ENCODE data around the gene ARVCF. TPM values are rescaled to one million over a fixed set of nuclear protein-coding genes. Genes with fewer than 3 reads are reported as not detected.

ARVCF gene
- total RNA-seq, 8 experiments from 2014 or later, result 9.5 to 49.9 (median 39.2) TPM

- no peak overlapping the region for H3K27ac ChIP-seq
- in situ Hi-C loops (cut with MboI; ENCODE audit: low pct_unique_long_range_greater_than_20kb in 2 of 9, low sequenced_read_pairs in 9 of 9, unreplicated experiment in 9 of 9), result loop anchor here in 1 of 9 experiments (10.0 kb wide), 1 partner anchor 60 kb away; no protein-coding TSS in a partner anchor
- 80 to 100% (median 90%) methylated on average over 1 to 2 of the region's 10 CpGs; no CpG with 5 or more reads in 6 of the 10 experiments for WGBS, 10 experiments
Observed at GRCh38 chr22:20015187-20015625, 1.4 kb downstream of the ARVCF start.

GRCh38 chr22:20014526-20015186 lies 2.0 kb downstream of the ARVCF start:
- no peak overlapping the region for H3K27ac ChIP-seq
- peaks cover 22 to 27% of the 10 kb centered on the region in 2 donors for H3K4me1 ChIP-seq (replicated peaks in 1 of 2)
- no peak overlapping the region for H3K4me3 ChIP-seq
- in situ Hi-C loops (cut with MboI; ENCODE audit: low pct_unique_long_range_greater_than_20kb in 2 of 9, low sequenced_read_pairs in 9 of 9, unreplicated experiment in 9 of 9), result loop anchor here in 1 of 9 experiments (10.0 kb wide), 1 partner anchor 60 kb away; no protein-coding TSS in a partner anchor
- ATAC-seq (replicated peaks in 6 of 8), result no peak
- WGBS, 10 experiments, result 100% methylated on average over 1 of the region's 5 CpGs; no CpG with 5 or more reads in 9 of the 10 experiments

More at GRCh38 chr22:20015187-20015625, 1.4 kb downstream of the ARVCF start:
- Histone ChIP-seq H3K4me1 (replicated peaks in 1 of 2) (peaks cover 23 to 27% of the 10 kb centered on the region in 2 donors), H3K4me3 (peak overlapping the region in 4 of 5 donors; percentile 54 to 78 (median 70))
- ATAC-seq (replicated peaks in 6 of 8), result no peak

GRCh38 chr22:20013382-20013871 lies 3.2 kb downstream of the ARVCF start:
- H3K4me1 ChIP-seq (replicated peaks in 1 of 2), result peaks cover 22 to 27% of the 10 kb centered on the region in 2 donors
- H3K27ac ChIP-seq, result no peak overlapping the region
- no peak overlapping the region for H3K4me3 ChIP-seq
- in situ Hi-C loops (cut with MboI; ENCODE audit: low pct_unique_long_range_greater_than_20kb in 2 of 9, low sequenced_read_pairs in 9 of 9, unreplicated experiment in 9 of 9), result loop anchor here in 1 of 9 experiments (10.0 kb wide), 1 partner anchor 59 kb away; no protein-coding TSS in a partner anchor
- ATAC-seq (replicated peaks in 6 of 8), result peak; percentile 4 to 62 (median 51)
- WGBS, 10 experiments, result 0% methylated on average over 1 to 3 of the region's 11 CpGs; no CpG with 5 or more reads in 7 of the 10 experiments

- WGBS, 10 experiments, result 73 to 100% methylated on average over 1 to 4 of the region's 10 CpGs; no CpG with 5 or more reads in 8 of the 10 experiments
- ATAC-seq (replicated peaks in 6 of 8), result no peak
- Histone ChIP-seq H3K27ac (peak overlapping the region in 1 of 2 donors; percentile 7), H3K4me3 (no peak overlapping the region), H3K4me1 (replicated peaks in 1 of 2) (peaks cover 22 to 27% of the 10 kb centered on the region in 2 donors)
- in situ Hi-C loops (cut with MboI; ENCODE audit: low pct_unique_long_range_greater_than_20kb in 2 of 9, low sequenced_read_pairs in 9 of 9, unreplicated experiment in 9 of 9), result loop anchor here in 1 of 9 experiments (10.0 kb wide), 1 partner anchor 58 kb away; no protein-coding TSS in a partner anchor
Observed at GRCh38 chr22:20012741-20013331, 3.8 kb downstream of the ARVCF start.

DNA sequence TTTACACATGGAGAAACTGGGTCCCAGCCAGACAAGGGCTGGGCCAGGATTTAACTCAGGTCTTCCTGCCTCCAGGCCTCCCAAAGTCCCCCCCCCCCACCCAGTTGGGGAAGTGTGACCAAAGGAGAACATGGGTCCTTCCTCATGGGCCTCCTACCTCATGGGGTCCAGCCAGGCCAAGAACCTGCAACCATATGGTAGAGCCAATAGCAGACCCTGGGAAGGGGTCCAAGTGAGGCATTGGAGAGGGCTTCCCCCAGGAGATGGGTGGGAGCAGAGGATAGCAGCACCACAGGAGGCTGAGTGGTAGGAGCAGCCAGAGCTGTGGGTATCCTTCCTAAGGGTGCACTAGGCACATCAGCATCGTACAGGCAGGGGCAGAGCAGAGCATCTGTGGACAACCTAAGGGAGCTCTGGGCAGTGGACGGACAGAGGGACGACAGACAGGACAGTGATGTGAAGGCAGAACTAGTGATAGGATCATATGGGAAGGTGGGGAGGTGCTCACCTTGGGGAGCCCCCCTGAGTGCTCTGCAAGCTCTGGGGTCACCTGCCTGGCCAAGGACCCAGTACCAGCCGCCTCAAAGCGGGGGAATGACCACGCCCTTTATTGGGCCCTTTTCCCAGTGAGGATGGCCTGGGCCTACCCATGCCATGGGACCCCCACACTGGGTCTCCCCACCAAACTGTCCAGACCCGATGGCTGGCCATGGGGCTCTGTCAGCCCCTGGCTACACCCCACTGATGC lies 4.5 kb downstream of the ARVCF start:
- no peak for ATAC-seq (replicated peaks in 6 of 8)
- WGBS, 10 experiments, result 100% methylated on average over 1 of the region's 7 CpGs; no CpG with 5 or more reads in 8 of the 10 experiments
- in situ Hi-C loops (cut with MboI; ENCODE audit: low pct_unique_long_range_greater_than_20kb in 2 of 9, low sequenced_read_pairs in 9 of 9, unreplicated experiment in 9 of 9), result loop anchor here in 1 of 9 experiments (10.0 kb wide), 1 partner anchor 57 kb away; no protein-coding TSS in a partner anchor
- peaks cover 22 to 24% of the 10 kb centered on the region in 2 donors for H3K4me1 ChIP-seq (replicated peaks in 1 of 2)
- H3K4me3 ChIP-seq, result no peak overlapping the region
- H3K27ac ChIP-seq, result no peak overlapping the region

DNA sequence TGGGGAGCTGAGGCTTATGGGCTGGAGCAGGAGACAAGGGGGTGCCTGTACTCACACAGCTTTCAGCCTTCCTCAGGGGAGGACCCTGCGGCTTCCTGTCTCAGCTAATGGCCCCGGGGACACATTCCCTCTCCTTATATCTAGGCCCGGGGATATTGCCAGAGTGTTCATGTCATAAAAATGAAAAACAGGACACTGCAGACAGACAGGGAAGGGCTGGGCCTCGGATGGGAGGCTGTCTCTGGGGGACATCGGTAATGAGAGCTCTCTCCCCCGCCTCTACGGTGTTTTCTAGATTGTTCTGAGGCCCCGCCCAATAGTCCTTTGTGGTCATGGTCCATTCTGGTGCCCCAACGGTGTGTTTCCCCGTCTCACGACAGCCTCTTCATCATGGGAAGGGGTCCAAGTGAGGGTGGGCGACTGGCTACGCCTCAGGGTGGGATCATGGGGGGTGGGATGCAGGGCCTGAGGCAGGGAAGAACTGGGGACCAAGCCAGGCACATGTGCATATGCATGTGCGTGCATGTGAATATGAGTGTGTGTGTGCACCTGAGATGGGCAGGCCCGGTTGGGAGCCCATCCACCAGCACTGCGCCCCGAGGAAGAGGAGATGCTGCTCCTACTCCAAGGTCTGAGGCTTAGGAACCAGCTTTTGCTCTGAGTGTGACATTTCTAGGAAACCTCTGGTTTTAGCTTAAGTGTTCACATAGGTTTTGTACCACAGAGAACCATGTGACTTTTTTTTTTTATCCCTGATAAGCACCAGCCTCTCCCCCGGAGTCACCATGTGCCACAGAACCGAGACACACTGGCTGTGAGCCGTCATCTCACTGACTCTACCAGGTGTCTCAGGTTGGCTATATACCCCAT lies 5.3 kb downstream of the ARVCF start:
- H3K4me1 ChIP-seq (replicated peaks in 1 of 2), result peaks cover 22 to 24% of the 10 kb centered on the region in 2 donors
- peak overlapping the region; percentile 13 to 47 for H3K27ac ChIP-seq
- ATAC-seq (replicated peaks in 6 of 8), result peak in 2 of 8 experiments; percentile 9 to 22
- WGBS, 10 experiments, result 22 to 100% (median 80%) methylated on average over 1 to 3 of the region's 20 CpGs; no CpG with 5 or more reads in 3 of the 10 experiments
- in situ Hi-C loops (cut with MboI; ENCODE audit: low pct_unique_long_range_greater_than_20kb in 2 of 9, low sequenced_read_pairs in 9 of 9, unreplicated experiment in 9 of 9), result loop anchor here in 1 of 9 experiments (10.0 kb wide), 1 partner anchor 57 kb away; no protein-coding TSS in a partner anchor
- no peak overlapping the region for H3K4me3 ChIP-seq

DNA sequence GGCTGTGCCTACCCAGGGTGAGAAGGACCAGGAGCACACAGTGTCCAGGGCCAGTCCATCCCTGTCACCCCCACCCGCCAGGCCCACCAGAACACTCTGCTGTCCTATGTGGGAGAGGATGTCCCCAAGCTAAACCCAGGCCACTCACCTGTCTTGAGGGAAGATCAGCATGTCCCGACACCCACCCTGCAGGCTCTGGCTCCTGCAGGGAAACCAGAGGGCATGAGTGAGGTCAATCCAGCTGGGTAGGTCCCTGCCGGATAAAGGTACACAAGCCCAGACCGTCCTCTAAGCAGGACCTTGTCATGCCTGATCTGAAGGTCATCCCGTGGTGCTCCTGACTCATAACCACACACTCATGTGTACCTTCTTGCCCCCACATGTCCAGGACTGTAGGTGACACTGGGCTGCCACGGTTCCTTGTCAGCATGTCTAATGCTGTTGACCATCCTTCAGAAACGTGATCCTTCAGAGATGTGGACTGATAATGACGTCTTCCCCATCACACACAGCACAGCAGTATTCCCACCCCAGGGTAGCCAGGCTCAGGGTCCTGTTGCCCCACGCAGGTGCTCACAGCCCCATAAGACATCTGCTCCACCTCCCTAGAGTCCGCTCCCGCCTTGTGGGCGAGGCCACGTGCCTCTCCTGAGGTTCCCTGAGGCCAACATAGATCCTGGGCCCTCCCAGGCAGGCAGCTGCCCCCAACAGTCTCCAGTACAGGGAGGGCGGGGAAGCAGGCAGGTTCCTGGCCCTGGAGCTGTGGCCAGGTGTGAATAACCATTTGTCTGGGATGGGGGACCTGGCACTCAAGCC lies 6.1 kb downstream of the ARVCF start:
- in situ Hi-C loops (cut with MboI; ENCODE audit: low pct_unique_long_range_greater_than_20kb in 2 of 9, low sequenced_read_pairs in 9 of 9, unreplicated experiment in 9 of 9), result loop anchor here in 1 of 9 experiments (10.0 kb wide), 1 partner anchor 56 kb away; no protein-coding TSS in a partner anchor
- Histone ChIP-seq H3K4me1 (replicated peaks in 1 of 2) (peaks cover 20% of the 10 kb centered on the region in 2 donors), H3K27ac (peak overlapping the region; percentile 21 to 47), H3K4me3 (no peak overlapping the region)
- peak in 2 of 8 experiments; percentile 7 to 17 for ATAC-seq (replicated peaks in 6 of 8)
- 65 to 100% (median 90%) methylated on average over 2 to 6 of the region's 14 CpGs; no CpG with 5 or more reads in 3 of the 10 experiments for WGBS, 10 experiments

GRCh38 chr22:20009582-20010306 lies 6.9 kb downstream of the ARVCF start:
- Histone ChIP-seq H3K4me3 (no peak overlapping the region), H3K4me1 (replicated peaks in 1 of 2) (peaks cover 15 to 19% of the 10 kb centered on the region in 2 donors), H3K27ac (peak overlapping the region in 1 of 2 donors; percentile 13)
- 77 to 100% (median 98%) methylated on average over 2 to 6 of the region's 8 CpGs; no CpG with 5 or more reads in 6 of the 10 experiments for WGBS, 10 experiments
- ATAC-seq (replicated peaks in 6 of 8), result no peak
- in situ Hi-C loops (cut with MboI; ENCODE audit: low pct_unique_long_range_greater_than_20kb in 2 of 9, low sequenced_read_pairs in 9 of 9, unreplicated experiment in 9 of 9), result loop anchor here in 1 of 9 experiments (10.0 kb wide), 1 partner anchor 55 kb away; no protein-coding TSS in a partner anchor

DNA sequence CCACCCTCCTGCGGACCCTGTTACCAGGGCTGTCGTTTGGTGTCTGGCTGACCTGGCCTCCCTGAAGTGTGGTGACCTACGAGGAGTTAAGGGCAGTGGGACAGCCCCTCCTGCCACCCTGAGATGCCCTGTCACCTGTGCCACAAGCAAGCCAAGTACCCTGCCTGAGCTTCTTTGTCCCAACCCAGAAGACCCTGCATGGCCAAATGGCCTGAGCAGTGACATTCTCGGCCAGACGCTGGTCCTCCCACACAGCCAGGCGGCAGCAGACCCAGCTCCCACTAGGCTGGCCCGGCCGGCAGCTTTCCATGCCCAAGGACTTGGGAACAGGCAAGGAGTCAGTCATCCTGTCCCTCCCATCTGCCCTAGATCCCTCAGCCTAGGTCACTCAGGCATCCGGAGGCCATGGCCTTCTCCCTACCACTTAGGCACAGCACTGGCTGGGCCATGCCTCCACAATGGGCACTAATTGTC lies 7.6 kb downstream of the ARVCF start:
- H3K4me1 ChIP-seq (replicated peaks in 1 of 2), result peaks cover 15 to 19% of the 10 kb centered on the region in 2 donors
- ATAC-seq (replicated peaks in 6 of 8), result no peak
- in situ Hi-C loops (cut with MboI; ENCODE audit: low pct_unique_long_range_greater_than_20kb in 2 of 9, low sequenced_read_pairs in 9 of 9, unreplicated experiment in 9 of 9), result no loop called here
- 91 to 100% (median 100%) methylated on average over 1 to 6 of the region's 9 CpGs; no CpG with 5 or more reads in 4 of the 10 experiments for WGBS, 10 experiments
- H3K27ac ChIP-seq, result no peak overlapping the region
- no peak overlapping the region for H3K4me3 ChIP-seq

DNA sequence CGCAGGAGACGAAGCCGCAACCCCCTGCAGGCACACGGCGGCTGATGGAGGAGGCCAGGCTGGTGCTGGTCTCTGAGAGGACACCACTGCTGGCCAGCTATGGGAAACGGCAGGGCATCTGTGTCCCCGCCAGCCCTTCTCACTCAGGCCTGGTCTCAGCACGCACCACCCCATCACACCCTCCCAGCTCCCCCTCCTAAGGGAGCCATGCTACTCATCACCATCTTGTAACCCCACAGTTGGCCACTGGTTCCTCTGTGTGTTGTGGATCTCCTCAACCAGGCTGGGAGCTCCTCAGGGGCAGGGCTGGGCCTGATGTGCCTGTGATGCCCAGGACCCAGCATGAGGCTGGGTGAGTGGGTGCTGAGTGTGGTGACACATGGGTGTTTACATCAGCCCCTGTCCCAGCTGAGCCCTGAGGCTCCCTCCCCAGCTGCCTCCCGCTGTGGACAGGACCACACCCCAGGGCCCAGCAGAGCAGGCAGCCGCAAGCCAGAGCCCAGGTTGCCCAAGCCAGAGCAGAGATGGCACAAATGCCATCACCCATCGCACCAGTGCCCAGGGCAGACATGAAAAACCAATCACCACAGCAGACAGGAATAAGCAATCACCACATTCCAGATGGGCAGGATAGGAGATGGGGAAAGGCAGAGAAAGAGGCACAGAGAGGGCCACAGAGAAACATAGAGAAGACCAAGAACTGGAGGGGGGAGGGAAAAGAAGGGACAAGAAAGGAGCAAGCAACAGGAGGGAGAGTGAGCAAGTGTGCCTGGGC lies 8.2 kb downstream of the ARVCF start:
- ATAC-seq (replicated peaks in 6 of 8), result peak in 5 of 8 experiments; percentile 17 to 58 (median 31)
- H3K4me3 ChIP-seq, result no peak overlapping the region
- H3K4me1 ChIP-seq (replicated peaks in 1 of 2), result peaks cover 12 to 19% of the 10 kb centered on the region in 2 donors
- in situ Hi-C loops (cut with MboI; ENCODE audit: low pct_unique_long_range_greater_than_20kb in 2 of 9, low sequenced_read_pairs in 9 of 9, unreplicated experiment in 9 of 9), result no loop called here
- WGBS, 10 experiments, result 78 to 100% (median 84%) methylated on average over 1 to 6 of the region's 11 CpGs; no CpG with 5 or more reads in 2 of the 10 experiments
- no peak overlapping the region for H3K27ac ChIP-seq
